Natural killer cell (primary cell): ENCODE data around the gene TTC7B. TPM values are rescaled to one million over a fixed set of nuclear protein-coding genes. Genes with fewer than 3 reads are reported as not detected.

Experiments used
- ATAC-seq, 3 donors: fragments of 150-1000 bp in 2 of 3; fragments of 200-7000 bp in 1 of 3; cut with Tn5 transposase; 1 replicate in 1 of 3; 2 replicates in 2 of 3; pipeline ENCODE4 v1.10.0; 2021; ENCODE audit warnings: mild to moderate bottlenecking in 2 of 3, moderate library complexity in 2 of 3
- DNase-seq, 2 donors: peaks; one replicate each; pipeline versions ENCODE4 v3.0.0 to v3.0.0-alpha.2; 2013 to 2021; ENCODE audit warnings: mixed read lengths in 1 of 2
- H3K27ac ChIP-seq: one replicate; pipeline ENCODE4 v1.5.1; 2013; ENCODE audit warnings: mild to moderate bottlenecking, low read length
- H3K27me3 ChIP-seq: one replicate; pipeline ENCODE4 v1.6.1; 2013; ENCODE audit warnings: low read length; ENCODE audit not compliant: control insufficient read depth, insufficient read depth
- H3K36me3 ChIP-seq: one replicate; pipeline ENCODE4 v1.6.1; 2013; ENCODE audit warnings: low read length; ENCODE audit not compliant: control insufficient read depth, insufficient read depth
- H3K4me1 ChIP-seq: one replicate; pipeline ENCODE4 v1.6.1; 2013; ENCODE audit warnings: low read length; ENCODE audit not compliant: control insufficient read depth, insufficient read depth
- H3K4me3 ChIP-seq: one replicate; pipeline ENCODE4 v1.5.1; 2013; ENCODE audit warnings: low read length
- H3K9me3 ChIP-seq: one replicate; pipeline ENCODE4 v1.6.1; 2013; ENCODE audit warnings: low read length; ENCODE audit not compliant: control insufficient read depth, insufficient read depth
- H3K27ac Mint-ChIP-seq, 2 donors: one replicate each; pipeline ENCODE4 v1.8.0; 2022; ENCODE audit warnings: mild to moderate bottlenecking in 2 of 2, mixed read lengths in 2 of 2, moderate library complexity in 1 of 2
- H3K27me3 Mint-ChIP-seq, 2 donors: one replicate each; pipeline ENCODE4 v1.8.0; 2022; ENCODE audit warnings: low read depth in 2 of 2, mixed read lengths in 2 of 2
- H3K36me3 Mint-ChIP-seq: one replicate; pipeline ENCODE4 v1.8.0; 2022; ENCODE audit warnings: mixed read lengths
- H3K4me1 Mint-ChIP-seq, 2 donors: one replicate each; pipeline ENCODE4 v1.8.0; 2022; ENCODE audit warnings: mixed read lengths in 2 of 2
- H3K4me3 Mint-ChIP-seq: one replicate; pipeline ENCODE4 v1.8.0; 2022; ENCODE audit warnings: mild to moderate bottlenecking, moderate library complexity, mixed read lengths
- H3K9me3 Mint-ChIP-seq, 2 donors: one replicate each; pipeline ENCODE4 v1.8.0; 2022; ENCODE audit warnings: mixed read lengths in 2 of 2
- CTCF ChIP-seq: fragments of 200-600 bp; IDR thresholded peaks from one replicate; pipeline ENCODE4 v1.8.0; 2022; ENCODE audit warnings: antibody characterized with exemption
- WGBS: methylation state at CpG from one replicate; pipeline ENCODE4 v1.1.7; 2013; ENCODE audit warnings: missing lambda C conversion rate; ENCODE audit not compliant: insufficient coverage; 5-methylcytosine and 5-hydroxymethylcytosine counted together
- intact Hi-C: fragments of 100-400 bp; cut with micrococcal nuclease; formaldehyde crosslinking; loops from one replicate; pipeline ENCODE4 v1.14.2; 2022
- total RNA-seq, 4 donors: library from RNA; stranded (reverse); fragments of 120-200 nt in 1 of 4; gene quantifications; one replicate each; pipeline versions ENCODE4 v1.2.3 to v1.2.4, GENCODE V29; 2013 to 2022

TTC7B gene
- total RNA-seq, 3 donors from 2014 or later (not counting 1 experiment from before 2014, with no cell fraction given): 1.7 to 17.2 (median 5.9) TPM

GRCh38 chr14:90616313-90616712 lies 199.9 kb downstream of the TTC7B start:
- no peak overlapping the region for H3K27ac ChIP-seq
- 95% methylated on average over 10 of the region's 10 CpGs for WGBS
- Mint-ChIP-seq H3K36me3 (no peaks in the 10 kb centered on the region), H3K27me3 (peaks cover 0 to 4% of the 10 kb centered on the region in 2 donors), H3K4me1 (no peaks in the 10 kb centered on the region), H3K4me3 (no peak overlapping the region), H3K9me3 (no peaks in the 10 kb centered on the region), H3K27ac (no peak overlapping the region)
- TF ChIP-seq CTCF: no peak
- H3K9me3 ChIP-seq: no peaks in the 10 kb centered on the region
- H3K4me3 ChIP-seq: no peak overlapping the region
- H3K4me1 ChIP-seq: no peaks in the 10 kb centered on the region
- DNase-seq (no peak), ATAC-seq (no peak)
- no peaks in the 10 kb centered on the region for H3K36me3 ChIP-seq
- H3K27me3 ChIP-seq: no peaks in the 10 kb centered on the region
- intact Hi-C loops: no loop called here

GRCh38 chr14:90615517-90616060 lies 200.6 kb downstream of the TTC7B start:
- TF ChIP-seq CTCF: no peak
- DNase-seq (no peak), ATAC-seq (no peak)
- intact Hi-C loops: no loop called here
- no peaks in the 10 kb centered on the region for H3K4me1 ChIP-seq
- H3K36me3 Mint-ChIP-seq: no peaks in the 10 kb centered on the region
- H3K27ac ChIP-seq: no peak overlapping the region
- no peak overlapping the region for H3K27ac Mint-ChIP-seq
- H3K27me3 ChIP-seq: no peaks in the 10 kb centered on the region
- H3K4me3 ChIP-seq: no peak overlapping the region
- no peak overlapping the region for H3K4me3 Mint-ChIP-seq
- H3K27me3 Mint-ChIP-seq: peaks cover 0 to under 1% of the 10 kb centered on the region in 2 donors
- WGBS: 89% methylated on average over 9 of the region's 9 CpGs
- no peaks in the 10 kb centered on the region for H3K9me3 ChIP-seq
- H3K9me3 Mint-ChIP-seq: no peaks in the 10 kb centered on the region
- no peaks in the 10 kb centered on the region for H3K4me1 Mint-ChIP-seq
- H3K36me3 ChIP-seq: no peaks in the 10 kb centered on the region

- Mint-ChIP-seq H3K27me3 (peaks cover 0 to 2% of the 10 kb centered on the region in 2 donors), H3K27ac (no peak overlapping the region), H3K9me3 (no peaks in the 10 kb centered on the region), H3K36me3 (no peaks in the 10 kb centered on the region), H3K4me1 (no peaks in the 10 kb centered on the region), H3K4me3 (no peak overlapping the region)
- no peaks in the 10 kb centered on the region for H3K9me3 ChIP-seq
- ATAC-seq (no peak), DNase-seq (no peak)
- no peak for TF ChIP-seq CTCF
- H3K27me3 ChIP-seq: no peaks in the 10 kb centered on the region
- no peaks in the 10 kb centered on the region for H3K4me1 ChIP-seq
- no peak overlapping the region for H3K4me3 ChIP-seq
- intact Hi-C loops: no loop called here
- H3K36me3 ChIP-seq: no peaks in the 10 kb centered on the region
- H3K27ac ChIP-seq: no peak overlapping the region
- 93% methylated on average over 10 of the region's 10 CpGs for WGBS
Measured at GRCh38 chr14:90614696-90615516, 201.3 kb downstream of the TTC7B start.
